Keratinocyte (primary cell): Measurements from ENCODE around the gene LSM7. TPM values are rescaled to one million over a fixed set of nuclear protein-coding genes. Genes with fewer than 3 reads are reported as not detected.
A peak's percentile ranks its signal among the peaks of the same experiment; 100 is the strongest.

Source experiments
- DNase-seq: peaks from one replicate; pipeline ENCODE4 v3.0.0-alpha.2; 2011; ENCODE audit warnings: low read depth, missing footprints, low spot score
- FAIRE-seq: peaks from 2 replicates; lab custom pipeline; 2011; peaks lifted over from hg19 to GRCh38; lab: Jason Lieb, UNC
- H2AFZ ChIP-seq: 2 replicates; pipeline ENCODE4 v1.6.0; 2012; ENCODE audit warnings: low read length, control low read depth, inconsistent platforms; ENCODE audit not compliant: control insufficient read depth
- H3K27ac ChIP-seq: 2 replicates; pipeline ENCODE4 v1.5.1; 2011; ENCODE audit warnings: low read length; ENCODE audit not compliant: control insufficient read depth, insufficient read depth
- H3K27me3 ChIP-seq: 3 replicates; pipeline ENCODE4 v1.6.0; 2011; ENCODE audit warnings: low read length; ENCODE audit not compliant: control insufficient read depth, insufficient read depth; ENCODE audit errors: extremely low read depth
- H3K36me3 ChIP-seq, 2 experiments: 2 replicates in 1 of 2; 3 replicates in 1 of 2; pipeline ENCODE4 v1.5.1; 2011; ENCODE audit warnings: low read length in 2 of 2, mild to moderate bottlenecking in 1 of 2; ENCODE audit not compliant: control insufficient read depth in 2 of 2, insufficient read depth in 2 of 2; ENCODE audit errors: extremely low read depth in 1 of 2
- H3K4me1 ChIP-seq: 3 replicates; pipeline ENCODE4 v1.5.1; 2011; ENCODE audit warnings: low read length; ENCODE audit not compliant: control insufficient read depth, insufficient read depth; ENCODE audit errors: extremely low read depth
- H3K4me2 ChIP-seq: 3 replicates; pipeline ENCODE4 v1.6.0; 2011; ENCODE audit warnings: low read depth, low read length; ENCODE audit not compliant: control insufficient read depth, insufficient read depth; ENCODE audit errors: extremely low read depth
- H3K4me3 ChIP-seq, 3 experiments: fragments of 200-600 bp in 1 of 3; sonication (generic) in 1 of 3; 2 replicates in 2 of 3; 3 replicates in 1 of 3; pipeline ENCODE4 v1.5.1; 2011 to 2016; ENCODE audit warnings: low read length in 3 of 3, mild to moderate bottlenecking in 3 of 3, control low read depth in 2 of 3, inconsistent platforms in 1 of 3, low read depth in 1 of 3, mixed read lengths in 1 of 3, mixed run types in 1 of 3, moderate library complexity in 1 of 3; ENCODE audit not compliant: control insufficient read depth in 2 of 3, insufficient read depth in 2 of 3; ENCODE audit errors: extremely low read depth in 1 of 3
- H3K79me2 ChIP-seq: 2 replicates; pipeline ENCODE4 v1.6.0; 2012; ENCODE audit warnings: low read length; ENCODE audit not compliant: control insufficient read depth, insufficient read depth
- H3K9ac ChIP-seq: 3 replicates; pipeline ENCODE4 v1.6.0; 2011; ENCODE audit warnings: low read length; ENCODE audit not compliant: control insufficient read depth, insufficient read depth; ENCODE audit errors: extremely low read depth
- H3K9me1 ChIP-seq: 3 replicates; pipeline ENCODE4 v1.6.0; 2011; ENCODE audit warnings: low read length; ENCODE audit not compliant: control insufficient read depth, insufficient read depth; ENCODE audit errors: extremely low read depth
- H3K9me3 ChIP-seq: 2 replicates; pipeline ENCODE4 v1.5.1; 2012; ENCODE audit warnings: low read depth, low read length; ENCODE audit not compliant: control insufficient read depth
- H4K20me1 ChIP-seq: 3 replicates; pipeline ENCODE4 v1.6.0; 2011; ENCODE audit warnings: low read length; ENCODE audit not compliant: control insufficient read depth, insufficient read depth; ENCODE audit errors: extremely low read depth
- EZH2 ChIP-seq: IDR thresholded peaks from one replicate; pipeline ENCODE4 v1.6.1; 2012; ENCODE audit warnings: inconsistent platforms, mild to moderate bottlenecking, low read length, moderate library complexity
- dilution Hi-C: fragments of 300-500 bp; cut with MboI; formaldehyde crosslinking; loops from one replicate; pipeline ENCODE4 v1.7.0; 2020; ENCODE audit warnings: low sequenced_read_pairs; ENCODE audit not compliant: extremely low pct_ligation_motif_present
- polyA plus RNA-seq, 5 experiments: library from polyadenylated mRNA; depleted of rRNA in 3 of 5; stranded (reverse) in 3 of 5; stranded (forward) in 1 of 5; unstranded in 1 of 5; fragments of >200 nt; gene quantifications; 1 replicate in 1 of 5; 2 replicates in 3 of 5; 3 replicates in 1 of 5; pipeline versions ENCODE4 v1.2.1 to v1.2.3, GENCODE V29; 2011 to 2012; ENCODE audit warnings: missing spikeins in 2 of 5, low read depth in 1 of 5, low replicate concordance in 1 of 5
- TF ChIP-seq, protein P1 (sequence below), 3 experiments: IDR thresholded peaks in 1 of 3; conservative IDR thresholded peaks in 1 of 3; optimal IDR thresholded peaks in 1 of 3; 2 replicates in 2 of 3; 3 replicates in 1 of 3; pipeline versions ENCODE3 to v1.5.1; 2011; ENCODE audit warnings: low read length in 3 of 3, mild to moderate bottlenecking in 3 of 3, moderate library complexity in 2 of 3, control low read depth in 1 of 3, inconsistent platforms in 1 of 3; ENCODE audit not compliant: insufficient read depth in 2 of 3; ENCODE audit errors: extremely low read depth in 1 of 3

The LSM7 gene
- polyA plus RNA-seq, 1 donor (not counting 4 experiments of a cell fraction or from before 2014, with no cell fraction given): 243 TPM

DNA sequence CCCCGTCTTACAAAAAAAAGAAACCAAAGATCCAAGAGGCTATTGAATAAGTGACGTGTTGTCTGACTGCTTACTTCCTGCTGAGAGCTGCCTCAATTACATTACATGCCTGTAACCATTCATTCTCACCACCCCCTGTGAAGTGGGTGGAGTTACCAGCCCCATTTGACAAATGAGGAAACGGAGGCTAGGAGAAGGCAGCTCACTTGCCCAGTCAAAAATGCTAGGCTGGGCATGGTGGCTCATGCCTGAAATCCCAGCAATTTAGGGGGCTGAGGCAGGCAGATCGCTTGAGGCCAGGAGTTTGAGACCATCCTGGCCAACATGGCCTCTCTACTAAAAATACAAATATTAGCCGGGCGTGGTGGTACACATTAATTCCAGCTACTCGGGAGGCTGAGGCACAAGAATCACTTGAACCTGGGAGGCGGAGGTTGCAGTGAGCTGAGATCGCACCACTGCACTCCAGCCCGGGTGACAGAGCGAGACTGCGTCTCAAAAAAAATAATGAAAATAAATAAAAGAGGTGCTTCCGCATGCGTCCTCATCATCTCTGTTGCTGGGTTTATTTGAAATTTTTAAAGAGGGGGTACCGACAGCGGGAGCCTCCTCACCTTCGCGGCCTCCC, 499 bp downstream of the LSM7 start:
- Histone ChIP-seq H3K4me1 (peaks cover 12% of the 10 kb centered on the region), H3K27ac (peak overlapping the region; percentile 86), H2AFZ (peak overlapping the region; percentile 90), H3K9me1 (no peaks in the 10 kb centered on the region), H3K36me3 (peaks cover 9 to 16% of the 10 kb centered on the region in 2 experiments), H3K27me3 (no peaks in the 10 kb centered on the region), H3K79me2 (peaks cover 70% of the 10 kb centered on the region), H3K9me3 (no peaks in the 10 kb centered on the region), H4K20me1 (peaks cover 3% of the 10 kb centered on the region), H3K4me3 (peak overlapping the region; percentile 91 to 93 (median 92)), H3K9ac (peak overlapping the region; percentile 92), H3K4me2 (peak overlapping the region; percentile 95)
- peak; percentile 96 for FAIRE-seq
- TF ChIP-seq, protein P1, sequence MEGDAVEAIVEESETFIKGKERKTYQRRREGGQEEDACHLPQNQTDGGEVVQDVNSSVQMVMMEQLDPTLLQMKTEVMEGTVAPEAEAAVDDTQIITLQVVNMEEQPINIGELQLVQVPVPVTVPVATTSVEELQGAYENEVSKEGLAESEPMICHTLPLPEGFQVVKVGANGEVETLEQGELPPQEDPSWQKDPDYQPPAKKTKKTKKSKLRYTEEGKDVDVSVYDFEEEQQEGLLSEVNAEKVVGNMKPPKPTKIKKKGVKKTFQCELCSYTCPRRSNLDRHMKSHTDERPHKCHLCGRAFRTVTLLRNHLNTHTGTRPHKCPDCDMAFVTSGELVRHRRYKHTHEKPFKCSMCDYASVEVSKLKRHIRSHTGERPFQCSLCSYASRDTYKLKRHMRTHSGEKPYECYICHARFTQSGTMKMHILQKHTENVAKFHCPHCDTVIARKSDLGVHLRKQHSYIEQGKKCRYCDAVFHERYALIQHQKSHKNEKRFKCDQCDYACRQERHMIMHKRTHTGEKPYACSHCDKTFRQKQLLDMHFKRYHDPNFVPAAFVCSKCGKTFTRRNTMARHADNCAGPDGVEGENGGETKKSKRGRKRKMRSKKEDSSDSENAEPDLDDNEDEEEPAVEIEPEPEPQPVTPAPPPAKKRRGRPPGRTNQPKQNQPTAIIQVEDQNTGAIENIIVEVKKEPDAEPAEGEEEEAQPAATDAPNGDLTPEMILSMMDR (optimal IDR thresholded peaks at IDR 0.05 in 1 of 3, IDR thresholded peaks at IDR 0.05 in 1 of 3, conservative IDR thresholded peaks at IDR 0.05 in 1 of 3; ENCODE audit: extremely low read depth in 1 of 3, insufficient read depth in 2 of 3, low read length in 3 of 3): no peak
- TF ChIP-seq EZH2: no peak
- DNase-seq: peak; percentile 23
- dilution Hi-C loops: no loop called here

DNA sequence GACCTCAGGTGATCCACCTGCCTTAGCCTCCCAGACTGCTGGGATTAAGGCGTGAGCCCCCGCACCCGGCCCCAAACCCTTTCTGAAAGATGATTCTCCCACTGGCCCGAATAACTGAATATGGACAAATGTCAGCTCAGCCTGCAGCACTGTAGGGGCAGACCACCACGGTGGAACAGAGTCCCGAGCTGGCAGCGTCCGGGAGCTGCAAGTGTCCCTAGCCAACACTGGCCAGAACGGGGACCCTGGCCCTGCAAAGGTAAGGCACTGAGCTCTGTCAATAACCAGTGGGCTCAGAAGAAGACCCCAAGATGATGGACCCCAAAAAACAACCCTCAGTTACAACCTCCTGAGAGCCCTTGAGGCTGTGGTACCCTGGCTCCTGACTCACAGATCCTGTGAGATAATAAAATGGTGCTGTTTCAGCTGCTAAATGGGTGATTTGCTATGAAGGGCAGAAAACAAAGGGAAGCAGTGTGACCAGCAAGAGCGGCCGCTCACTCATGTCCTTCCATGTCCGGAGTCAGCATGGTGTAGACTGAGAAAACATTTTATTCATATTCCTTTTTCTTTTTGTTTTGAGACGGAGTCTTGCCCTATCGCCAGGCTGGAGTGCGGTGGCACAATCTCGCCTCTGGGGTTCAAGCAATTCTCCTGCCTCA, 1.6 kb downstream of the LSM7 start:
- Histone ChIP-seq H3K9me3 (no peaks in the 10 kb centered on the region), H4K20me1 (peaks cover 3% of the 10 kb centered on the region), H3K9ac (no peak overlapping the region), H2AFZ (no peak overlapping the region), H3K27ac (peak overlapping the region; percentile 86), H3K4me3 (no peak overlapping the region), H3K4me2 (peak overlapping the region; percentile 95), H3K9me1 (no peaks in the 10 kb centered on the region), H3K36me3 (peaks cover 9 to 16% of the 10 kb centered on the region in 2 experiments), H3K27me3 (no peaks in the 10 kb centered on the region), H3K79me2 (peaks cover 61% of the 10 kb centered on the region), H3K4me1 (peaks cover 12% of the 10 kb centered on the region)
- no peak for TF ChIP-seq EZH2
- TF ChIP-seq, protein P1 (optimal IDR thresholded peaks at IDR 0.05 in 1 of 3, IDR thresholded peaks at IDR 0.05 in 1 of 3, conservative IDR thresholded peaks at IDR 0.05 in 1 of 3; ENCODE audit: extremely low read depth in 1 of 3, insufficient read depth in 2 of 3, low read length in 3 of 3): no peak
- dilution Hi-C loops: no loop called here
- DNase-seq (no peak), FAIRE-seq (no peak)
